K562 (cell line): ENCODE measurements around the gene TMC6. TPM values are rescaled to one million over a fixed set of nuclear protein-coding genes. Genes with fewer than 3 reads are reported as not detected.

Experiments
- ATAC-seq: fragments of 200-7000 bp; cut with Tn5 transposase; 3 replicates; pipeline ENCODE4 v1.9.1; 2020; ENCODE audit warnings: moderate library complexity
- BruUV-seq: library from RNA; stranded (reverse); fragments of 400-500 nt; replicated peaks from 2 replicates; lab custom pipeline; 2021; lab: Mats Ljungman, UMichigan
- CTCF ChIA-PET: fragments of 300-600 bp; formaldehyde crosslinking; extraction: SDS; loops from one replicate; lab custom pipeline; 2021; ENCODE audit warnings: low intra/inter-chr PET ratio; lab: Yijun Ruan, JAX
- POLR2A ChIA-PET: fragments of 300-600, 350-650 bp; sonication (Branson Sonifier 250); formaldehyde crosslinking; extraction: SDS; loops from one replicate; lab custom pipeline; 2021; ENCODE audit warnings: antibody characterized with exemption, inconsistent platforms; lab: Yijun Ruan, JAX
- DNase-seq, 4 experiments: peaks; one replicate each; pipeline versions ENCODE4 v3.0.0 to v3.0.0-alpha.2; 2011 to 2018; ENCODE audit warnings: low spot score in 3 of 4, mixed read lengths in 3 of 4; ENCODE audit errors: extremely low read depth in 1 of 4
- FAIRE-seq: peaks from 2 replicates; lab custom pipeline; 2011; peaks lifted over from hg19 to GRCh38; lab: Jason Lieb, UNC
- H2AFZ ChIP-seq: 2 replicates; pipeline ENCODE4 v1.6.0; 2011; ENCODE audit warnings: low read depth, low read length, control low read depth, inconsistent platforms
- H3K27ac ChIP-seq: fragments of 200-600 bp; 3 replicates; pipeline ENCODE4 v1.8.0; 2011; ENCODE audit warnings: low read depth, mild to moderate bottlenecking, control low read depth, inconsistent platforms, low read length, moderate library complexity, mixed read lengths; ENCODE audit errors: extremely low read depth
- H3K27me3 ChIP-seq, 2 experiments: fragments of 300-600 bp in 1 of 2; 2 replicates in 1 of 2; 3 replicates in 1 of 2; pipeline versions ENCODE4 v1.6.0 to v1.8.0; 2011; ENCODE audit warnings: inconsistent platforms in 2 of 2, low read length in 2 of 2, mild to moderate bottlenecking in 1 of 2, mixed read lengths in 1 of 2, moderate library complexity in 1 of 2; ENCODE audit not compliant: control insufficient read depth in 2 of 2, insufficient read depth in 2 of 2
- H3K36me3 ChIP-seq: fragments of 300-600 bp; 3 replicates; pipeline ENCODE4 v1.8.0; 2011; ENCODE audit warnings: mild to moderate bottlenecking, low read length, inconsistent platforms; ENCODE audit not compliant: control insufficient read depth, insufficient read depth
- H3K4me1 ChIP-seq, 2 experiments: fragments of 200-600 bp in 1 of 2; replicated peaks in 1 of 2; 2 replicates in 1 of 2; 3 replicates in 1 of 2; pipeline versions ENCODE4 v1.5.1 to v1.8.0; 2011; ENCODE audit warnings: inconsistent platforms in 2 of 2, low read length in 2 of 2, mild to moderate bottlenecking in 1 of 2, mixed read lengths in 1 of 2, moderate library complexity in 1 of 2; ENCODE audit not compliant: control insufficient read depth in 2 of 2, insufficient read depth in 2 of 2
- H3K4me2 ChIP-seq: 2 replicates; pipeline ENCODE4 v1.6.1; 2011; ENCODE audit warnings: low read length, control low read depth, inconsistent platforms, mixed read lengths; ENCODE audit not compliant: insufficient read depth
- H3K4me3 ChIP-seq: fragments of 200-600 bp; sonication (generic), shearing (Covaris generic); 2 replicates; pipeline ENCODE4 v1.5.1; 2016; ENCODE audit warnings: control low read depth, inconsistent platforms
- H3K79me2 ChIP-seq: fragments of 200-600 bp; 3 replicates; pipeline ENCODE4 v1.8.0; 2011; ENCODE audit warnings: low read length, inconsistent platforms; ENCODE audit not compliant: control insufficient read depth, insufficient read depth
- H3K9ac ChIP-seq, 2 experiments: 2 replicates each; pipeline versions ENCODE4 v1.6.0 to v1.6.1; 2011; ENCODE audit warnings: low read depth in 2 of 2, low read length in 2 of 2, control low read depth in 1 of 2, inconsistent platforms in 1 of 2, mild to moderate bottlenecking in 1 of 2, mixed read lengths in 1 of 2; ENCODE audit not compliant: insufficient read depth in 1 of 2
- H3K9me1 ChIP-seq: one replicate; pipeline ENCODE4 v1.6.0; 2011; ENCODE audit warnings: inconsistent platforms, mild to moderate bottlenecking, low read length, moderate library complexity; ENCODE audit not compliant: control insufficient read depth, insufficient read depth
- H3K9me3 ChIP-seq: replicated peaks from 2 replicates; pipeline ENCODE4 v1.5.1; 2011; ENCODE audit warnings: low read depth, low read length, inconsistent platforms; ENCODE audit not compliant: control insufficient read depth, insufficient read depth
- H4K20me1 ChIP-seq: replicated peaks from 2 replicates; pipeline ENCODE4 v1.6.1; 2011; ENCODE audit warnings: low read length, inconsistent platforms, mixed read lengths; ENCODE audit not compliant: control insufficient read depth, insufficient read depth
- POLR2A ChIP-seq: fragments of 450-650 bp; conservative IDR thresholded peaks from 2 replicates; pipeline ENCODE4 v1.6.1; 2016
- POLR2AphosphoS2 ChIP-seq: IDR thresholded peaks from 2 replicates; pipeline ENCODE4 v1.6.1; 2012; ENCODE audit warnings: low read length, improper control_type of control experiment
- SUPT5H ChIP-seq: fragments of 450-650 bp; IDR thresholded peaks from 2 replicates; pipeline ENCODE4 v1.6.1; 2016
- TAF7 ChIP-seq: fragments of 450-650 bp; IDR thresholded peaks from 2 replicates; pipeline ENCODE4 v1.6.1; 2016; ENCODE audit warnings: missing genetic modification characterization, missing compliant biosample characterization
- WGBS: fragments of 100-300 bp; shearing (Covaris generic); methylation state at CpG from one replicate; pipeline ENCODE4 v1.1.6; 2016; ENCODE audit warnings: low coverage, mixed read lengths; ENCODE audit not compliant: insufficient coverage; ENCODE audit errors: missing lambda C conversion rate; 5-methylcytosine and 5-hydroxymethylcytosine counted together
- in situ Hi-C: fragments of 300-500 bp; cut with MboI; formaldehyde crosslinking; loops from 4 replicates; pipeline ENCODE4 v1.15.0; 2018; ENCODE audit warnings: inconsistent platforms, mixed read lengths
- intact Hi-C: fragments of 100-400 bp; cut with micrococcal nuclease; formaldehyde crosslinking; loops from 2 replicates; pipeline ENCODE4 v1.14.2; 2022
- polyA plus RNA-seq, 8 experiments: library from polyadenylated mRNA; depleted of rRNA in 4 of 8; stranded (reverse) in 5 of 8; unstranded in 3 of 8; fragments of >200 nt; fragmentation: Nextera tagmentation in 2 of 8; fragmentation: Illumina TruSeq in 1 of 8; extraction: Ambion mirVana in 2 of 8; extraction: Trizol in 1 of 8; gene quantifications; 2 replicates each; pipeline versions ENCODE4 v1.2.1 to v1.2.3, GENCODE V29; 2011 to 2014; ENCODE audit warnings: inconsistent platforms in 1 of 8, missing spikeins in 1 of 8
- total RNA-seq, 7 experiments: library from RNA; depleted of rRNA in 6 of 7; stranded (reverse); fragments of >200 nt in 6 of 7; fragmentation: Illumina TruSeq in 2 of 7; extraction: Trizol in 2 of 7; gene quantifications; 2 replicates each; pipeline versions ENCODE4 v1.2.1 to v1.2.3, GENCODE V29; 2011 to 2021; ENCODE audit warnings: low replicate concordance in 1 of 7

The TMC6 gene
- total and polyA plus RNA-seq, 9 of the 15 experiments (the other 6 are each of a cell fraction or from before 2014, with no cell fraction given) = 4.1 to 351 (median 66.9) TPM

- H3K36me3 ChIP-seq = peaks cover 81% of the 10 kb centered on the region
- peaks cover 13% of the 10 kb centered on the region; the same call in 2 of the 3 replicates for H3K79me2 ChIP-seq
- FAIRE-seq (no peak), DNase-seq (no peak), ATAC-seq (no peak)
- intact Hi-C loops = no loop called here
- POLR2A ChIA-PET = interaction anchor here (0.5 to 1.8 kb wide), 6 partner anchors 9 to 401 kb away, joined by 3 to 6 read pairs (median 3); partner anchors contain the start of genes AFMID, TK1 and TMC6
- H2AFZ ChIP-seq = no peak overlapping the region
- WGBS = 93% methylated on average over 19 of the region's 19 CpGs
- H3K4me2 ChIP-seq = no peak overlapping the region
- no peaks in the 10 kb centered on the region for H3K27me3 ChIP-seq
- H3K4me1 ChIP-seq = peaks cover 0 to 44% of the 10 kb centered on the region in 2 experiments; a peak in 2 of 5 replicates
- TF ChIP-seq TAF7 = no peak
- 0 out of 2 replicates have a peak, but pooled peaks have one; percentile 3 for TF ChIP-seq SUPT5H
- peak; percentile 37; the same call in 1 of the 2 replicates for TF ChIP-seq POLR2AphosphoS2
- peak; percentile 15; the same call in 1 of the 2 replicates for TF ChIP-seq POLR2A
- BruUV-seq = no TSS peak
- no peak overlapping the region for H3K4me3 ChIP-seq
- H4K20me1 ChIP-seq = peaks cover 16% of the 10 kb centered on the region
- no peaks in the 10 kb centered on the region for H3K9me3 ChIP-seq
- CTCF ChIA-PET = interaction anchor here (2.4 kb wide), 1 partner anchor 65 kb away, joined by 34 read pairs; no protein-coding TSS in a partner anchor
- H3K9ac ChIP-seq = peak overlapping the region in 1 of 2 experiments; percentile 64; a peak in 1 of 4 replicates
- in situ Hi-C loops = loop anchor here (5.0 kb wide), 1 partner anchor 61 kb away; no protein-coding TSS in a partner anchor
- H3K9me1 ChIP-seq = no peaks in the 10 kb centered on the region
- no peak overlapping the region for H3K27ac ChIP-seq
Observed at GRCh38 chr17:78111016-78111726, 17.4 kb downstream of the TMC6 start.
